Suprapubic skin (tissue), 3 donors: ENCODE results near the gene MORC2.

Source experiments
- POLR2A ChIP-seq, 2 donors: fragments of 450-650 bp; IDR thresholded peaks; one replicate each; pipeline ENCODE4 v1.6.1; 2017; ENCODE audit warnings: antibody characterized with exemption in 2 of 2, mild to moderate bottlenecking in 2 of 2, moderate library complexity in 2 of 2
- TF ChIP-seq, protein P1 (sequence below), 2 donors: fragments of 200-600 bp in 1 of 2; fragments of 450-650 bp in 1 of 2; sonication (generic) in 1 of 2; IDR thresholded peaks; one replicate each; pipeline ENCODE4 v1.5.1; 2016 to 2019; ENCODE audit warnings: antibody characterized with exemption in 2 of 2, mild to moderate bottlenecking in 1 of 2, moderate library complexity in 1 of 2

DNA sequence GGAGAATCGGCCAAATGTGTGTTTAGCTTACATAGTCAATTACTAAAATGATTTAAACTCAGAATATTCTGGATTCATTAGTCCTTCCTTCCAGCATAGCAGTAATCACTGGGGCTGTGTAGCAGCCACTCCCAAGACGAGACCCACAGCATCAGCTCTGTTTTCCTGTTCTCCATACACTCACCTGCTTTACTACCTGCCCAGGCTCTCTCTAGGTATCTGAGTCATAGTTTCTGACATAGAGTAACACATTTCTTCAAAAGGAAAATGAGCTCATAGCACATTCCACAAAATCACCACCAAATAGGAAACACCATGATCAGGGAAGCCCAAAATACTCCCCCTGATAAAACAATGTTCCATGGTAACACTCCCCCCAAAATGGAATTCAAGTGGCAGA lies 22.9 kb downstream of the MORC2 start:
- TF ChIP-seq POLR2A (IDR thresholded peaks at IDR 0.05) = no peak
- TF ChIP-seq, protein P1, sequence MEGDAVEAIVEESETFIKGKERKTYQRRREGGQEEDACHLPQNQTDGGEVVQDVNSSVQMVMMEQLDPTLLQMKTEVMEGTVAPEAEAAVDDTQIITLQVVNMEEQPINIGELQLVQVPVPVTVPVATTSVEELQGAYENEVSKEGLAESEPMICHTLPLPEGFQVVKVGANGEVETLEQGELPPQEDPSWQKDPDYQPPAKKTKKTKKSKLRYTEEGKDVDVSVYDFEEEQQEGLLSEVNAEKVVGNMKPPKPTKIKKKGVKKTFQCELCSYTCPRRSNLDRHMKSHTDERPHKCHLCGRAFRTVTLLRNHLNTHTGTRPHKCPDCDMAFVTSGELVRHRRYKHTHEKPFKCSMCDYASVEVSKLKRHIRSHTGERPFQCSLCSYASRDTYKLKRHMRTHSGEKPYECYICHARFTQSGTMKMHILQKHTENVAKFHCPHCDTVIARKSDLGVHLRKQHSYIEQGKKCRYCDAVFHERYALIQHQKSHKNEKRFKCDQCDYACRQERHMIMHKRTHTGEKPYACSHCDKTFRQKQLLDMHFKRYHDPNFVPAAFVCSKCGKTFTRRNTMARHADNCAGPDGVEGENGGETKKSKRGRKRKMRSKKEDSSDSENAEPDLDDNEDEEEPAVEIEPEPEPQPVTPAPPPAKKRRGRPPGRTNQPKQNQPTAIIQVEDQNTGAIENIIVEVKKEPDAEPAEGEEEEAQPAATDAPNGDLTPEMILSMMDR (IDR thresholded peaks at IDR 0.05) = no peak
